IMR-90 (cell line): ENCODE results near the gene SYNGR1. TPM values are rescaled to one million over a fixed set of nuclear protein-coding genes. Genes with fewer than 3 reads are reported as not detected.
A peak's percentile ranks its signal among the peaks of the same experiment; 100 is the strongest.

Experiments used
- ATAC-seq: fragments of 200-7000 bp; cut with Tn5 transposase; 2 replicates; pipeline ENCODE4 v1.9.1; 2020; ENCODE audit warnings: low read depth, mild to moderate bottlenecking, moderate library complexity
- BruUV-seq: library from RNA; stranded (reverse); fragments of 400-500 nt; replicated peaks from 2 replicates; lab custom pipeline; 2021; lab: Mats Ljungman, UMichigan
- CTCF ChIA-PET: fragments of 300-600 bp; formaldehyde crosslinking; extraction: SDS; loops from one replicate; lab custom pipeline; 2021; ENCODE audit warnings: antibody characterized with exemption; lab: Yijun Ruan, JAX
- POLR2A ChIA-PET: fragments of 300-600 bp; sonication (Branson Sonifier 250); formaldehyde crosslinking; loops from one replicate; lab custom pipeline; 2022; ENCODE audit warnings: antibody characterized with exemption; ENCODE audit not compliant: unreplicated experiment; lab: Charles Lee
- DNase-seq: peaks from one replicate; pipeline ENCODE4 v3.0.0; 2013
- H2AFZ ChIP-seq: replicated peaks from 2 replicates; pipeline ENCODE3; 2013; ENCODE audit warnings: low read length, mild to moderate bottlenecking; ENCODE audit not compliant: poor library complexity
- H2AK5ac ChIP-seq: 2 replicates; pipeline ENCODE4 v1.6.1; 2013; ENCODE audit warnings: low read depth, low read length, inconsistent platforms
- H2AK9ac ChIP-seq: replicated peaks from 2 replicates; pipeline ENCODE3; 2013; ENCODE audit warnings: mild to moderate bottlenecking, low read depth, low read length, moderate library complexity; ENCODE audit not compliant: poor library complexity
- H2BK120ac ChIP-seq: 2 replicates; pipeline ENCODE4 v1.6.1; 2013; ENCODE audit warnings: low read depth, low read length, inconsistent platforms
- H2BK15ac ChIP-seq: 3 replicates; pipeline ENCODE4 v1.6.1; 2013; ENCODE audit warnings: low read depth, low read length, inconsistent platforms
- H2BK20ac ChIP-seq: 2 replicates; pipeline ENCODE4 v1.6.1; 2013; ENCODE audit warnings: low read depth, mild to moderate bottlenecking, inconsistent platforms, low read length, moderate library complexity
- H2BK5ac ChIP-seq: 2 replicates; pipeline ENCODE4 v1.6.1; 2013; ENCODE audit warnings: mild to moderate bottlenecking, low read depth, low read length, inconsistent platforms; ENCODE audit not compliant: poor library complexity, severe bottlenecking
- H3K14ac ChIP-seq: replicated peaks from 2 replicates; pipeline ENCODE4 v1.6.1; 2013; ENCODE audit warnings: low read depth, low read length, inconsistent platforms
- H3K18ac ChIP-seq: 2 replicates; pipeline ENCODE4 v1.6.1; 2013; ENCODE audit warnings: low read depth, low read length, control low read depth
- H3K23ac ChIP-seq: 2 replicates; pipeline ENCODE4 v1.6.1; 2013; ENCODE audit warnings: low read depth, low read length, inconsistent platforms
- H3K27ac ChIP-seq: 2 replicates; pipeline ENCODE4 v1.5.1; 2013; ENCODE audit warnings: mild to moderate bottlenecking, control low read depth, low read length; ENCODE audit not compliant: insufficient read depth
- H3K27me3 ChIP-seq: 2 replicates; pipeline ENCODE4 v1.6.1; 2013; ENCODE audit warnings: low read length; ENCODE audit not compliant: control insufficient read depth, insufficient read depth
- H3K36me3 ChIP-seq: 2 replicates; pipeline ENCODE4 v1.6.1; 2013; ENCODE audit warnings: low read length, mixed read lengths; ENCODE audit not compliant: control insufficient read depth, insufficient read depth
- H3K4ac ChIP-seq: 2 replicates; pipeline ENCODE4 v1.6.1; 2013; ENCODE audit warnings: low read depth, low read length, inconsistent platforms
- H3K4me1 ChIP-seq: 2 replicates; pipeline ENCODE4 v1.6.1; 2013; ENCODE audit warnings: low read length, mixed read lengths; ENCODE audit not compliant: control insufficient read depth, insufficient read depth
- H3K4me2 ChIP-seq: 2 replicates; pipeline ENCODE4 v1.6.1; 2013; ENCODE audit warnings: low read depth, mild to moderate bottlenecking, control low read depth, low read length, moderate library complexity
- H3K4me3 ChIP-seq: 2 replicates; pipeline ENCODE4 v1.5.1; 2013; ENCODE audit warnings: low read depth, mild to moderate bottlenecking, control low read depth, low read length, moderate library complexity; ENCODE audit not compliant: insufficient read depth
- H3K56ac ChIP-seq: 2 replicates; pipeline ENCODE4 v1.6.1; 2013; ENCODE audit warnings: low read length, inconsistent platforms; ENCODE audit not compliant: insufficient read depth; ENCODE audit errors: extremely low read depth
- H3K79me1 ChIP-seq, 2 experiments: 2 replicates each; pipeline ENCODE4 v1.6.1; 2013; ENCODE audit warnings: low read length in 2 of 2, inconsistent platforms in 1 of 2, low read depth in 1 of 2
- H3K9ac ChIP-seq: 2 replicates; pipeline ENCODE4 v1.6.1; 2013; ENCODE audit warnings: low read depth, low read length, control low read depth
- H3K9me1 ChIP-seq: 2 replicates; pipeline ENCODE4 v1.6.1; 2013; ENCODE audit warnings: low read length, inconsistent platforms; ENCODE audit not compliant: insufficient read depth
- H3K9me3 ChIP-seq: 2 replicates; pipeline ENCODE4 v1.6.1; 2013; ENCODE audit warnings: low read length; ENCODE audit not compliant: control insufficient read depth, insufficient read depth
- H4K20me1 ChIP-seq: 2 replicates; pipeline ENCODE4 v1.6.1; 2013; ENCODE audit warnings: low read length, inconsistent platforms; ENCODE audit not compliant: insufficient read depth
- H4K5ac ChIP-seq: 2 replicates; pipeline ENCODE4 v1.6.1; 2013; ENCODE audit warnings: mild to moderate bottlenecking, low read depth, low read length, control low read depth
- H4K8ac ChIP-seq, 2 experiments: 2 replicates each; pipeline ENCODE4 v1.6.1; 2013; ENCODE audit warnings: low read depth in 2 of 2, low read length in 2 of 2, control low read depth in 1 of 2, inconsistent platforms in 1 of 2
- H4K91ac ChIP-seq: 2 replicates; pipeline ENCODE4 v1.6.1; 2013; ENCODE audit warnings: low read depth, low read length, inconsistent platforms; ENCODE audit not compliant: insufficient read depth
- MXI1 ChIP-seq: IDR thresholded peaks from 2 replicates; pipeline ENCODE4 v1.6.1; 2012; ENCODE audit warnings: low read depth, mild to moderate bottlenecking, low read length, moderate library complexity, borderline replicate concordance
- RCOR1 ChIP-seq: IDR thresholded peaks from 2 replicates; pipeline ENCODE4 v1.6.1; 2012; ENCODE audit warnings: mild to moderate bottlenecking, low read length, improper control_type of control experiment; ENCODE audit not compliant: insufficient replicate concordance
- WGBS, 2 experiments: methylation state at CpG; one replicate each; pipeline versions ENCODE4 v1.1.5 to v1.1.7; 2013; ENCODE audit warnings: missing lambda C conversion rate in 2 of 2; ENCODE audit not compliant: insufficient read length in 1 of 2; ENCODE audit errors: extremely low coverage in 2 of 2; 5-methylcytosine and 5-hydroxymethylcytosine counted together
- dilution Hi-C: fragments of 300-500 bp; cut with HindIII; formaldehyde crosslinking; loops from one replicate; pipeline ENCODE4 v1.14.3; 2018; ENCODE audit warnings: low sequenced_read_pairs; ENCODE audit not compliant: unreplicated experiment
- in situ Hi-C: fragments of 300-500 bp; cut with MboI; formaldehyde crosslinking; loops from 3 replicates; pipeline ENCODE4 v1.14.3; 2019; ENCODE audit warnings: low sequenced_read_pairs, inconsistent platforms, mixed read lengths
- intact Hi-C: fragments of 100-400 bp; cut with micrococcal nuclease; formaldehyde crosslinking; loops from 2 replicates; pipeline ENCODE4 v1.10.0; 2022
- polyA plus RNA-seq, 3 experiments: library from polyadenylated mRNA; depleted of rRNA; stranded (reverse); fragments of >200 nt; gene quantifications; 2 replicates each; pipeline ENCODE4 v1.2.3, GENCODE V29; 2012; ENCODE audit warnings: low replicate concordance in 1 of 3
- total RNA-seq: library from RNA; depleted of rRNA; stranded (reverse); fragments of >200 nt; gene quantifications from 2 replicates; pipeline ENCODE4 v1.2.3, GENCODE V29; 2012

SYNGR1 gene
- total and polyA plus RNA-seq, 2 of the 4 experiments (the other 2 are of a cell fraction), result 6.3 to 81.5 TPM

- H4K91ac ChIP-seq, result no peak overlapping the region
- no peak overlapping the region for H3K27ac ChIP-seq
- ChIA-PET CTCF (no interaction called here), POLR2A (no interaction called here)
- H3K14ac ChIP-seq, result no peak overlapping the region
- no peak overlapping the region for H2BK20ac ChIP-seq
- no peak overlapping the region for H3K23ac ChIP-seq
- BruUV-seq, result no TSS peak
- peak overlapping the region; percentile 37 for H2AK9ac ChIP-seq
- H3K4me3 ChIP-seq, result no peak overlapping the region
- DNase-seq (no peak), ATAC-seq (no peak)
- dilution Hi-C loops, result no loop called here
- no peaks in the 10 kb centered on the region for H3K27me3 ChIP-seq
- TF ChIP-seq RCOR1 (no peak), MXI1 (no peak)
- H2BK120ac ChIP-seq, result no peak overlapping the region
- H2BK15ac ChIP-seq, result no peak overlapping the region
- in situ Hi-C loops, result no loop called here
- peaks cover 0 to 21% of the 10 kb centered on the region in 2 experiments; a peak in 3 of 4 replicates for H3K79me1 ChIP-seq
- no peak overlapping the region for H2AK5ac ChIP-seq
- no peak overlapping the region for H3K18ac ChIP-seq
- peaks cover 5% of the 10 kb centered on the region for H3K36me3 ChIP-seq
- no peak overlapping the region for H4K8ac ChIP-seq
- WGBS, 2 experiments, result no CpG with 5 or more reads among the region's 7 CpGs
- H2BK5ac ChIP-seq, result no peak overlapping the region
- H3K9ac ChIP-seq, result no peak overlapping the region
- peaks cover 8% of the 10 kb centered on the region; the same call in 1 of the 2 replicates for H3K4me1 ChIP-seq
- intact Hi-C loops, result no loop called here
- no peaks in the 10 kb centered on the region for H3K9me3 ChIP-seq
- H3K9me1 ChIP-seq, result peaks cover 4% of the 10 kb centered on the region; the same call in 1 of the 2 replicates
- H4K5ac ChIP-seq, result no peak overlapping the region
- no peak overlapping the region for H3K56ac ChIP-seq
- H3K4me2 ChIP-seq, result no peak overlapping the region
- H3K4ac ChIP-seq, result no peak overlapping the region
- peaks cover 15% of the 10 kb centered on the region for H4K20me1 ChIP-seq
- H2AFZ ChIP-seq, result no peak overlapping the region
Measured at GRCh38 chr22:39361496-39361895, 11.7 kb downstream of the SYNGR1 start.
